Ishikawa (cell line): ENCODE data around the gene ACVR1.

Experiments
- CEBPB ChIP-seq: IDR thresholded peaks from 2 replicates; pipeline ENCODE4 v1.6.1; 2012
- CREB1 ChIP-seq: IDR thresholded peaks from 2 replicates; pipeline ENCODE4 v1.6.1; 2012; ENCODE audit warnings: low read depth
- EP300 ChIP-seq: IDR thresholded peaks from 2 replicates; pipeline ENCODE4 v1.6.1; 2012; ENCODE audit warnings: borderline replicate concordance
- NFIC ChIP-seq: IDR thresholded peaks from 2 replicates; pipeline ENCODE4 v1.6.1; 2012
- RAD21 ChIP-seq: IDR thresholded peaks from 2 replicates; pipeline ENCODE4 v1.6.1; 2012; ENCODE audit warnings: low read depth
- TAF1 ChIP-seq: IDR thresholded peaks from 2 replicates; pipeline ENCODE4 v1.6.1; 2012; ENCODE audit warnings: low read depth, mild to moderate bottlenecking
- ZBTB7A ChIP-seq: IDR thresholded peaks from 2 replicates; pipeline ENCODE4 v1.6.1; 2012; ENCODE audit warnings: low read depth
- TF ChIP-seq, protein P1 (sequence below): IDR thresholded peaks from 2 replicates; pipeline ENCODE4 v1.6.1; 2012
- TF ChIP-seq, protein P2 (sequence below): IDR thresholded peaks from 2 replicates; pipeline ENCODE4 v1.6.1; 2012; ENCODE audit warnings: low read depth, mild to moderate bottlenecking
- TF ChIP-seq, protein P3 (sequence below): IDR thresholded peaks from 2 replicates; pipeline ENCODE4 v1.6.1; 2012

GRCh38 chr2:157900203-157900602 lies 24.1 kb upstream of the ACVR1 start:
- no peak for TF ChIP-seq RAD21
- TF ChIP-seq, protein P1, sequence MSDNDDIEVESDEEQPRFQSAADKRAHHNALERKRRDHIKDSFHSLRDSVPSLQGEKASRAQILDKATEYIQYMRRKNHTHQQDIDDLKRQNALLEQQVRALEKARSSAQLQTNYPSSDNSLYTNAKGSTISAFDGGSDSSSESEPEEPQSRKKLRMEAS: no peak
- no peak for TF ChIP-seq NFIC
- TF ChIP-seq TAF1: no peak
- TF ChIP-seq, protein P2, sequence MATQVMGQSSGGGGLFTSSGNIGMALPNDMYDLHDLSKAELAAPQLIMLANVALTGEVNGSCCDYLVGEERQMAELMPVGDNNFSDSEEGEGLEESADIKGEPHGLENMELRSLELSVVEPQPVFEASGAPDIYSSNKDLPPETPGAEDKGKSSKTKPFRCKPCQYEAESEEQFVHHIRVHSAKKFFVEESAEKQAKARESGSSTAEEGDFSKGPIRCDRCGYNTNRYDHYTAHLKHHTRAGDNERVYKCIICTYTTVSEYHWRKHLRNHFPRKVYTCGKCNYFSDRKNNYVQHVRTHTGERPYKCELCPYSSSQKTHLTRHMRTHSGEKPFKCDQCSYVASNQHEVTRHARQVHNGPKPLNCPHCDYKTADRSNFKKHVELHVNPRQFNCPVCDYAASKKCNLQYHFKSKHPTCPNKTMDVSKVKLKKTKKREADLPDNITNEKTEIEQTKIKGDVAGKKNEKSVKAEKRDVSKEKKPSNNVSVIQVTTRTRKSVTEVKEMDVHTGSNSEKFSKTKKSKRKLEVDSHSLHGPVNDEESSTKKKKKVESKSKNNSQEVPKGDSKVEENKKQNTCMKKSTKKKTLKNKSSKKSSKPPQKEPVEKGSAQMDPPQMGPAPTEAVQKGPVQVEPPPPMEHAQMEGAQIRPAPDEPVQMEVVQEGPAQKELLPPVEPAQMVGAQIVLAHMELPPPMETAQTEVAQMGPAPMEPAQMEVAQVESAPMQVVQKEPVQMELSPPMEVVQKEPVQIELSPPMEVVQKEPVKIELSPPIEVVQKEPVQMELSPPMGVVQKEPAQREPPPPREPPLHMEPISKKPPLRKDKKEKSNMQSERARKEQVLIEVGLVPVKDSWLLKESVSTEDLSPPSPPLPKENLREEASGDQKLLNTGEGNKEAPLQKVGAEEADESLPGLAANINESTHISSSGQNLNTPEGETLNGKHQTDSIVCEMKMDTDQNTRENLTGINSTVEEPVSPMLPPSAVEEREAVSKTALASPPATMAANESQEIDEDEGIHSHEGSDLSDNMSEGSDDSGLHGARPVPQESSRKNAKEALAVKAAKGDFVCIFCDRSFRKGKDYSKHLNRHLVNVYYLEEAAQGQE: no peak
- TF ChIP-seq CREB1: no peak
- TF ChIP-seq, protein P3, sequence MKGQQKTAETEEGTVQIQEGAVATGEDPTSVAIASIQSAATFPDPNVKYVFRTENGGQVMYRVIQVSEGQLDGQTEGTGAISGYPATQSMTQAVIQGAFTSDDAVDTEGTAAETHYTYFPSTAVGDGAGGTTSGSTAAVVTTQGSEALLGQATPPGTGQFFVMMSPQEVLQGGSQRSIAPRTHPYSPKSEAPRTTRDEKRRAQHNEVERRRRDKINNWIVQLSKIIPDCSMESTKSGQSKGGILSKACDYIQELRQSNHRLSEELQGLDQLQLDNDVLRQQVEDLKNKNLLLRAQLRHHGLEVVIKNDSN: no peak
- no peak for TF ChIP-seq CEBPB
- no peak for TF ChIP-seq EP300
- TF ChIP-seq ZBTB7A: no peak
